ENCODE data around the gene TAL1. TPM values are rescaled to one million over a fixed set of nuclear protein-coding genes. Genes with fewer than 3 reads are reported as not detected.
"Not testable (repeated sequence)": the region's sequence is repeated elsewhere in the genome, so short reads cannot be mapped to it uniquely, and the experiment has no call there.

TAL1 gene
- polyA plus RNA-seq, 3 donors, result 0.50 TPM; not detected in 2

DNA sequence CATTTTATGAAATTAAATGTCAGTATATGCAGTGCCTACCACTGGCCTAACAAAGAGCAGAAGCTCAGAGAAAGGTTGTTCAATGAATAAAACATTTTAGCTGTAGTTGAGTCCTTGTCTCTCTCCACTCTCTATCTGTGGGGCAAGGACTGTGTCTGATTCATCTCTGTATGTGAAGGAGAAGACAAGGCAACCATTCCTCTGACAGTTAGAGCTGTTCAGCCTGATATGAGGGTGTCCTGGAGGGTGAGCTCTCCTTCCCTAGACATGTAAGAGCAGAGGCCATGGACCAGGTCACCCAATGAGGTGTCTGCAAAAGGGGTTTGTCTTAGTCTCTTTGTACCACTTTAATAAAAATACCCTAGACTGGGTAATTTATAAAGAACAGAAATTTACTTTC, 37.7 kb downstream of the TAL1 start:
- no peak overlapping the region for H3K9ac ChIP-seq (ENCODE audit: insufficient read depth, low read length, poor library complexity, severe bottlenecking)
- TF ChIP-seq, protein P1, sequence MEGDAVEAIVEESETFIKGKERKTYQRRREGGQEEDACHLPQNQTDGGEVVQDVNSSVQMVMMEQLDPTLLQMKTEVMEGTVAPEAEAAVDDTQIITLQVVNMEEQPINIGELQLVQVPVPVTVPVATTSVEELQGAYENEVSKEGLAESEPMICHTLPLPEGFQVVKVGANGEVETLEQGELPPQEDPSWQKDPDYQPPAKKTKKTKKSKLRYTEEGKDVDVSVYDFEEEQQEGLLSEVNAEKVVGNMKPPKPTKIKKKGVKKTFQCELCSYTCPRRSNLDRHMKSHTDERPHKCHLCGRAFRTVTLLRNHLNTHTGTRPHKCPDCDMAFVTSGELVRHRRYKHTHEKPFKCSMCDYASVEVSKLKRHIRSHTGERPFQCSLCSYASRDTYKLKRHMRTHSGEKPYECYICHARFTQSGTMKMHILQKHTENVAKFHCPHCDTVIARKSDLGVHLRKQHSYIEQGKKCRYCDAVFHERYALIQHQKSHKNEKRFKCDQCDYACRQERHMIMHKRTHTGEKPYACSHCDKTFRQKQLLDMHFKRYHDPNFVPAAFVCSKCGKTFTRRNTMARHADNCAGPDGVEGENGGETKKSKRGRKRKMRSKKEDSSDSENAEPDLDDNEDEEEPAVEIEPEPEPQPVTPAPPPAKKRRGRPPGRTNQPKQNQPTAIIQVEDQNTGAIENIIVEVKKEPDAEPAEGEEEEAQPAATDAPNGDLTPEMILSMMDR (IDR thresholded peaks at IDR 0.05), result no peak
- intact Hi-C loops (cut with micrococcal nuclease), result loop anchor here (5.0 kb wide), 2 partner anchors 68 to 513 kb away; no protein-coding TSS in a partner anchor

DNA sequence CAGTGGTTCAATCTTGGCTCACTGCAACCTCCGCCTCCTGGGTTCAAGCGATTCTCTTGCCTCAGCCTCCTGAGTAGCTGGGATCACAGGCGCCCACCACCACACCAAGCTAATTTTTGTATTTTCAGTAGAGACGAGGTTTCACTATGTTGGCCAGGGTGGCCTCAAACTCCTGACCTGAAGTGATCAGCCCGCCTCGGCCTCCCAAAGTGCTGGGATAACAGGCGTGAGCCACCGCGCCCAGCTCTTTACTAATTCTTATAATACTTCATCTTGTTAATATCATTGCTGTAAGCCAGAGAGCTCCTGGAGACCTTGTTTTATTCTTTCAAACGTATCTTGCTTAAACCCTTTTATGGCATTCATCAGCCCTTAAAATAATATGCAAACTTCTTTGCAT, 38.5 kb downstream of the TAL1 start:
- H3K4me1 Mint-ChIP-seq; H3K36me3 Mint-ChIP-seq; H3K4me3 Mint-ChIP-seq; H3K79me2 ChIP-seq (ENCODE audit: insufficient read depth, low read length); H3K9me3 ChIP-seq (replicated peaks in 1 of 2; ENCODE audit: control insufficient read depth in 1 of 2, insufficient read depth in 1 of 2, low read length in 2 of 2); DNase-seq; H2AFZ ChIP-seq (ENCODE audit: insufficient read depth, low read depth, low read length, poor library complexity, severe bottlenecking); H3K27ac ChIP-seq (ENCODE audit: low read depth in 1 of 2, low read length in 2 of 2); H3K36me3 ChIP-seq (replicated peaks in 1 of 2; ENCODE audit: control insufficient read depth in 1 of 2, insufficient read depth in 2 of 2, low read length in 2 of 2); H3K4me2 ChIP-seq (replicated peaks; ENCODE audit: extremely low read depth, low read length, poor library complexity, severe bottlenecking); H3K4me3 ChIP-seq (replicated peaks in 1 of 3; ENCODE audit: low read depth in 2 of 3, low read length in 3 of 3); H3K27ac Mint-ChIP-seq; H3K27me3 ChIP-seq (ENCODE audit: control insufficient read depth in 2 of 2, insufficient read depth in 2 of 2, low read length in 2 of 2); H3K9ac ChIP-seq (ENCODE audit: insufficient read depth, low read length, poor library complexity, severe bottlenecking); H4K20me1 ChIP-seq (ENCODE audit: insufficient read depth, low read length); H3K27me3 Mint-ChIP-seq (ENCODE audit: low read depth in 3 of 3); H3K9me3 Mint-ChIP-seq; H3K4me1 ChIP-seq (ENCODE audit: control insufficient read depth in 1 of 2, insufficient read depth in 2 of 2, low read length in 2 of 2): not testable (repeated sequence)
- intact Hi-C loops (cut with micrococcal nuclease), result loop anchor here (2.0 to 5.0 kb wide), 3 partner anchors 69 to 514 kb away; no protein-coding TSS in a partner anchor
- WGBS (ENCODE audit: insufficient coverage), result 98% methylated on average over 8 of the region's 10 CpGs

More for the DNA sequence above, 37.7 kb downstream of the TAL1 start:
- Histone ChIP-seq H3K4me2 (replicated peaks; ENCODE audit: extremely low read depth, low read length, poor library complexity, severe bottlenecking) (no peak overlapping the region), H3K27ac (ENCODE audit: low read depth in 1 of 2, low read length in 2 of 2) (no peak overlapping the region), H3K4me3 (replicated peaks in 1 of 3; ENCODE audit: low read depth in 2 of 3, low read length in 3 of 3) (no peak overlapping the region), H3K27me3 (ENCODE audit: control insufficient read depth in 2 of 2, insufficient read depth in 2 of 2, low read length in 2 of 2) (no peaks in the 10 kb centered on the region), H3K79me2 (ENCODE audit: insufficient read depth, low read length) (no peaks in the 10 kb centered on the region), H4K20me1 (ENCODE audit: insufficient read depth, low read length) (no peaks in the 10 kb centered on the region), H3K36me3 (replicated peaks in 1 of 2; ENCODE audit: control insufficient read depth in 1 of 2, insufficient read depth in 2 of 2, low read length in 2 of 2) (no peaks in the 10 kb centered on the region), H2AFZ (ENCODE audit: insufficient read depth, low read depth, low read length, poor library complexity, severe bottlenecking) (no peak overlapping the region), H3K4me1 (ENCODE audit: control insufficient read depth in 1 of 2, insufficient read depth in 2 of 2, low read length in 2 of 2) (no peaks in the 10 kb centered on the region), H3K9me3 (replicated peaks in 1 of 2; ENCODE audit: control insufficient read depth in 1 of 2, insufficient read depth in 1 of 2, low read length in 2 of 2) (no peaks in the 10 kb centered on the region)
- Mint-ChIP-seq H3K4me3 (no peak overlapping the region), H3K36me3 (no peaks in the 10 kb centered on the region), H3K4me1 (peaks cover 6% of the 10 kb centered on the region), H3K27ac (no peak overlapping the region), H3K9me3 (peaks cover 0 to 3% (median 0%) of the 10 kb centered on the region in 7 donors), H3K27me3 (ENCODE audit: low read depth in 3 of 3) (peaks cover 4 to 11% (median 9%) of the 10 kb centered on the region in 3 donors)
- no peak for DNase-seq
